OCI-LY3 (cell line): ENCODE results near the gene LSM14A.

ENCODE experiments used
- CTCF ChIP-seq: fragments of 200-600, 300-600 bp; sonication (generic); IDR thresholded peaks from 2 replicates; pipeline ENCODE4 v1.5.1; 2014; ENCODE audit warnings: antibody characterized with exemption, low read length, low read depth
- EZH2phosphoT487 ChIP-seq: fragments of 200-600 bp; shearing (Covaris generic); IDR thresholded peaks from 2 replicates; pipeline ENCODE4 v1.6.1; 2018; ENCODE audit warnings: antibody characterized with exemption, mixed run types, low read depth

DNA sequence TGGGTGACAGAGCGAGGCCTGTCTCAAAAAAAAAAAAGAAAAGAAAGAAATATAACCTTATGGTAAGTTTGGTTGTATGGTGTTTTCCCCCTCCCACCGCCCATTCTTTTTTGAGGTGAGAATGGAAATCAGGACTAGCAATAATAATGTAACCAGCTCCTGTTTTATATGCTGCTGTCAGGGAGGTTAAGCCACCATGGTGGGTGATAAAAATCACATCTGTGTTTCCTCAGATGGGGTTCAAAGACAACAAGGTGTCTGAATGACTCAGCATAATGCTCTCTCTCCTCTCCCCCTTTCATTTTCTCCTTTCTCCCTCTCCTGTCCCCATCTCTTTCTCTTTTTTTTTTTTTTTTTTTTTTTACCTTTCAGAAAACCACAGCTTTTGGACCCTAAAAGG lies 53.7 kb downstream of the LSM14A start:
- TF ChIP-seq CTCF (no peak), EZH2phosphoT487 (no peak)
